HG03139 (cell line): ENCODE measurements around the gene KCNK18.

ENCODE experiments used
- ATAC-seq: cut with Tn5 transposase; IDR thresholded peaks from one replicate; pipeline ENCODE4 v1.9.1; 2021; ENCODE audit not compliant: unreplicated experiment

Gene KCNK18

GRCh38 chr10:117250411-117250810 is 53.1 kb downstream of the KCNK18 start:
- no peak for ATAC-seq

DNA sequence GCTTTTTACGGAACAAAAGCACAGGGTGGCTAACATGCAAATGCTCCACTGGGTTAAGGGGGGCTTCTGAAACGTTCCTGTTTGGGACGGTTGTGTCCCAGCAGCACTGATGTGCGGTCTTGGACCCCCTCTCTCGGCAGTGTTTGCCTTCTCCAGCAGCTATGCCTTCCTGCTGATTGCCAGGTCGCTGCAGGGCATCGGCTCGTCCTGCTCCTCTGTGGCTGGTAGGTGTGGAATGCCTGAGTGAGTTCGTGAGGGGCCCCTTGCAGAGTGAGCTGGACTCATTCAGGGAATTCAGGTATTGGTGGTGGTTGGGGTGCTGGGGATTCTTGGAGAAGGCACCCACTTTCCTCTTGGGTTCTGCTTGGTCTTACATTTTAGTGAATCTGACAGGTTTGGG is 56.6 kb downstream of the KCNK18 start:
- no peak for ATAC-seq

DNA sequence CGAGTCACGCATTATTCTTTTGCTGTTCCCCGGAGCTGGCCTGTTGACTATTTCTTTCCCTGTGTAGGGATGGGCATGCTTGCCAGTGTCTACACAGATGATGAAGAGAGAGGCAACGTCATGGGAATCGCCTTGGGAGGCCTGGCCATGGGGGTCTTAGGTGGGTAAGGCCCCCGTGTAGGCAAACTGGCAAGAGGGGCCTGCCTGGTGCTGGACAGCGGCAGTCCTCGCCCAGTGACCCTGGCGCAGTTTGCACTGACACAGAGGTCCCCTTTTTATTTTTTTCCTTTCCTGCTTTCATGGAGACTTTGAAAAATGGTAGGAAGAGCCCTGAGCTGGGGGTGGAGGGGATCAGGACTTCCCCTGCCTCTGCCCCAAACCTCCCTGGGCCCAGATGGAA is 57.0 kb downstream of the KCNK18 start:
- ATAC-seq, result no peak

- no peak for ATAC-seq
Observed at GRCh38 chr10:117254774-117255735, 57.8 kb downstream of the KCNK18 start.

GRCh38 chr10:117255835-117256460 is 58.7 kb downstream of the KCNK18 start:
- ATAC-seq, result no peak

GRCh38 chr10:117256910-117257309 is 59.6 kb downstream of the KCNK18 start:
- ATAC-seq, result no peak

GRCh38 chr10:117257721-117258120 is 60.4 kb downstream of the KCNK18 start:
- no peak for ATAC-seq

DNA sequence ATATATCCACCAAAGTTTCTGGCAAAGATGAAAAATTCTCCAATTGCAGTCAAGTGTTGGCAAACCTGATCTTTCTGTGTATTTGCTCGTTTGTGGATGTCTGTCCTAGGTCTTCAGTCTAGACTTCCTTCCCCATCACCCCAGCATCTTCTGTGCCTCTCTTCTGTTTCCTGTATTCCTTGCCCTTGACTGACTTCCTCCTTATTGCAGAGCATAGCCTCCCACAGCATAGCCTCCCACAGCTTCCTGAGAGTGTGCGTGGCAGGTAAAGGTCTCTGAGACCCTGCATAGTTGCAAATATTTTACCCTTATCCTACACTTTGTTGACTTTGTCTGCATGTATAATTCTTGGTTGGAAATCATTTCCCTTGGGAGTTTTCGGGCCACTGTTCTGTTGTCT is 62.0 kb downstream of the KCNK18 start:
- ATAC-seq, result no peak
